Osteocyte (in vitro differentiated cells): Measurements from ENCODE around the gene HSD11B2. TPM values are rescaled to one million over a fixed set of nuclear protein-coding genes. Genes with fewer than 3 reads are reported as not detected.

Experiments used
- DNase-seq: peaks from one replicate; pipeline ENCODE4 v3.0.0; 2021; ENCODE audit warnings: mixed read lengths; ENCODE audit not compliant: unreplicated experiment; ENCODE audit errors: extremely low spot score
- H3K27ac Mint-ChIP-seq: one replicate; pipeline ENCODE4 v1.8.0; 2021; ENCODE audit warnings: mild to moderate bottlenecking, mixed read lengths; ENCODE audit not compliant: unreplicated experiment
- H3K27me3 Mint-ChIP-seq: one replicate; pipeline ENCODE4 v1.8.0; 2021; ENCODE audit warnings: mixed read lengths; ENCODE audit not compliant: unreplicated experiment
- H3K36me3 Mint-ChIP-seq: one replicate; pipeline ENCODE4 v1.8.0; 2021; ENCODE audit warnings: mixed read lengths; ENCODE audit not compliant: unreplicated experiment
- H3K4me1 Mint-ChIP-seq: one replicate; pipeline ENCODE4 v1.8.0; 2021; ENCODE audit warnings: mixed read lengths; ENCODE audit not compliant: unreplicated experiment
- H3K4me3 Mint-ChIP-seq: one replicate; pipeline ENCODE4 v1.8.0; 2021; ENCODE audit warnings: mild to moderate bottlenecking, moderate library complexity, mixed read lengths; ENCODE audit not compliant: unreplicated experiment
- H3K9me3 Mint-ChIP-seq: one replicate; pipeline ENCODE4 v1.8.0; 2021; ENCODE audit warnings: mixed read lengths; ENCODE audit not compliant: unreplicated experiment
- CTCF ChIP-seq: fragments of 200-600 bp; sonication (generic); IDR thresholded peaks from 2 replicates; pipeline ENCODE4 v1.5.0; 2021; ENCODE audit warnings: antibody characterized with exemption, mild to moderate bottlenecking, moderate library complexity
- total RNA-seq: library from RNA; stranded (reverse); gene quantifications from 2 replicates; pipeline ENCODE4 v1.2.1, GENCODE V29; 2021

HSD11B2 gene
- total RNA-seq, 1 donor from 2014 or later, result 0.40 TPM

GRCh38 chr16:67423611-67424260, 7.2 kb upstream of the HSD11B2 start:
- H3K27me3 Mint-ChIP-seq, result peaks cover 12% of the 10 kb centered on the region
- no peak for TF ChIP-seq CTCF
- H3K27ac Mint-ChIP-seq, result no peak overlapping the region
- DNase-seq, result no peak
- H3K9me3 Mint-ChIP-seq, result no peaks in the 10 kb centered on the region
- H3K4me1 Mint-ChIP-seq, result peaks cover 32% of the 10 kb centered on the region
- H3K36me3 Mint-ChIP-seq, result peaks cover 6% of the 10 kb centered on the region
- H3K4me3 Mint-ChIP-seq, result no peak overlapping the region

GRCh38 chr16:67424261-67424615, 6.7 kb upstream of the HSD11B2 start:
- H3K4me3 Mint-ChIP-seq, result no peak overlapping the region
- no peak overlapping the region for H3K27ac Mint-ChIP-seq
- no peak for DNase-seq
- H3K36me3 Mint-ChIP-seq, result peaks cover 6% of the 10 kb centered on the region
- H3K4me1 Mint-ChIP-seq, result peaks cover 32% of the 10 kb centered on the region
- H3K27me3 Mint-ChIP-seq, result peaks cover 12% of the 10 kb centered on the region
- no peak for TF ChIP-seq CTCF
- no peaks in the 10 kb centered on the region for H3K9me3 Mint-ChIP-seq

GRCh38 chr16:67425061-67425460, 5.9 kb upstream of the HSD11B2 start:
- TF ChIP-seq CTCF, result no peak
- Mint-ChIP-seq H3K36me3 (peaks cover 6% of the 10 kb centered on the region), H3K27ac (no peak overlapping the region), H3K4me1 (peaks cover 32% of the 10 kb centered on the region), H3K27me3 (peaks cover 12% of the 10 kb centered on the region), H3K4me3 (no peak overlapping the region), H3K9me3 (no peaks in the 10 kb centered on the region)
- no peak for DNase-seq

- H3K36me3 Mint-ChIP-seq, result peaks cover 6% of the 10 kb centered on the region
- peaks cover 15% of the 10 kb centered on the region for H3K27me3 Mint-ChIP-seq
- no peak overlapping the region for H3K27ac Mint-ChIP-seq
- peaks cover 35% of the 10 kb centered on the region for H3K4me1 Mint-ChIP-seq
- no peak for TF ChIP-seq CTCF
- no peak for DNase-seq
- H3K9me3 Mint-ChIP-seq, result no peaks in the 10 kb centered on the region
- no peak overlapping the region for H3K4me3 Mint-ChIP-seq
These were observed 5.3 kb upstream of the HSD11B2 start for GRCh38 chr16:67425580-67425979.

- Mint-ChIP-seq H3K27me3 (peaks cover 15% of the 10 kb centered on the region), H3K27ac (no peak overlapping the region), H3K4me1 (peaks cover 35% of the 10 kb centered on the region), H3K36me3 (peaks cover 6% of the 10 kb centered on the region), H3K9me3 (no peaks in the 10 kb centered on the region), H3K4me3 (no peak overlapping the region)
- DNase-seq, result no peak
- TF ChIP-seq CTCF, result no peak
These were observed 4.9 kb upstream of the HSD11B2 start for GRCh38 chr16:67426022-67426421.
